HL-60/S4 treated with phorbol 12-myristate 13-acetate at 8.2 ng/mL for 4 days and 3 days (cell line): ENCODE results near the gene PRRG2.

ENCODE experiments used
- in situ Hi-C: fragments of 300-500 bp; cut with MboI; formaldehyde crosslinking; loops from 2 replicates; pipeline ENCODE4 v1.15.0; 2022; ENCODE audit warnings: low sequenced_read_pairs

PRRG2 gene

GRCh38 chr19:49585023-49585422, 3.9 kb downstream of the PRRG2 start:
- in situ Hi-C loops, result no loop called here

DNA sequence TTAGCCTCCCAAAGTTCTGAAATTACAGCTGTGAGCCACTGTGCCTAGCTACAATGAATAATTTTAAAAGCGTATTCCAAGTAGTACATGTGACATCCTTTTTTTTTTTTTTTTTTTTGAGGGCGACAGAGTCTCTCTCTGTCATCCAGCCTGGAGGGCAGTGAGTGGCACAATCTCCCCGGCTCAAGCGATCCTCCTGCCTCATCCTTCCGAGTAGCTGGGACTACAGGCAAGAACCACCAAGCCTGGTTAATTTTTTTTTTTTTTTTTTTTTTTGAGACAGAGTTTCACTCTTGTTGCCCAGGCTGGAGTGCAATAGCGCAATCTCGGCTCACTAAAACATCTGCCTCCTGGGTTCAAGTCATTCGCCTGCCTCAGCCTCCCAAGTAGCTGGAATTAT, 6.1 kb downstream of the PRRG2 start:
- in situ Hi-C loops, result no loop called here

GRCh38 chr19:49588365-49589122, 7.4 kb downstream of the PRRG2 start:
- in situ Hi-C loops, result no loop called here

- in situ Hi-C loops, result no loop called here
Measured at GRCh38 chr19:49589502-49589905, 8.4 kb downstream of the PRRG2 start.

GRCh38 chr19:49590071-49590970, 9.2 kb downstream of the PRRG2 start:
- in situ Hi-C loops, result no loop called here

DNA sequence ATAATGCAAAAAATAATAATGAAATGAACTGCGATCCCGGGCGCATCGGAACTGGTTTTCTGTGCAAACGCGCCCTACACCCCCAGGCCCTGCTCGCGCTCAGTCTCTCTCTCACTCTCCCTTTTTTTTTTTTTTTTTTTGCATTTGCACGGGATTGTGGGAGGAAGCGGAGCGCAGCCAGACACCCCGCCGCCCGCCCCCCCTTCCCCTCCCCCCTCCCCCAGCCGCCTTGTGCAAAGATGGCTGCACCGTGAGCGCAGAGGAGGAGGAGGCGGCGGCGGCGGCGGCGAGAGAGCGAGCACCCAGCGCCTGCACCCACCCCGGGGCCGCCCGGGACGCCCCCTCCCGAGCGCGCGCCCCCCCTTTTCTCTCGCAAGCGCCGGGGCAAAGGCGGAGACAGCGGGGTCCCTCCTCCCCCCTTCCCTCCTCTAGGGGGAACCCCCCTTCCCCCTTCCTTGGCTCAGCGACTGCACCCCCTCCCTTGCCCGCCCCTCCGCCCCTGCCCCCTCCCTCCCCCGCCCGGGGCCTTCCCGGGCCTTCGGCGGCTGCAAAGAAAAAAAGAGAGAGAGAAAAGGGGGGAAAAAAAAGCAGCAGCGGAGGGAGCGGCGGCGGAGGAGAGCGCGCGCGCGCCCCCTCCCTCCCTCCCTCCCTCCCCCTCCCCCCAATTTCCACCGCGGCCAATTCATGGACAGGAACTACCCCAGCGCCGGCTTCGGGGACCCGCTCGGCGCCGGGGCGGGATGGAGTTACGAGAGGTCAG, 10.0 kb downstream of the PRRG2 start, which contains the start of gene PRR12:
Gene PRR12, plus strand, starts transcription at position 212 of the 760 bp plus-strand sequence. Its CDS starts 473 bp downstream, at position 685.
- in situ Hi-C loops, result no loop called here

DNA sequence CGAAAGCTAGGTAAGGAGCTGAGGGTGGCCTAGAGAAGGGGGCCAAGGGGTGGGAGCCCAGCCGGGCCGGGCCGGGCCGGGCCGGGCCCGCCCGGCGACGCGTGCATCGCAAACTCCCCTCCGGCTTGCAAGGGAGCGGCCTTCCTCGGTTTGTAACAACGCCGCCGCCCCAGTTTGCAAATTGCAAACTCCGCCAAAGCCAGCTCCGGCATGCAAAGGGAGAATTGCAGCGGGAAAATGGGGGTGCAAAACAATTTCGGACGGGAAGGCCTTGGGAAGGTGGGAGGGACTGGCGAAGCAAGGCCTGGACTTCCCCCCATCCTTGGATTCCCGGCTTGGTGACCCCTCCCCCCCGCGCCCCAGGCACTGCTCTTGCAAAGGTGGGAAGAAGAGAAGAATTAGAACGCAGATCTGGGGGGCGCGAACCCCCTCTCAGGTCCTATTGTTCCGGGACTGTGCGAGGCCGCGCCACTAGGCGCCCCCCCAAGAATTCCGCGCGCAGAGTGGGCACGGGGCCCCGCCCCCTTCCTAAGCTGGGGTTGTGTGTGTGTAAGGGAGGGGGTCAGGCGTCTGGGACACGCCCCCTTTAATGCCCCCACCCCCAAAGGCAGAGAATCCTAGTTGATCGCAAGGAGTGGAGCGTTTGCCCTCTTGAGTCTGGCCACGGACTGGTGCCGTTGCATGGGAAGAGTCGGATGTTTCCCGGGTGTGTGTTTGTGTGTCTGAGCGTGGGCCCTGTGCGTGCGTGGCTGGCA, 10.8 kb downstream of the PRRG2 start:
- in situ Hi-C loops, result no loop called here

- in situ Hi-C loops, result no loop called here
Measured at GRCh38 chr19:49592486-49593232, 11.5 kb downstream of the PRRG2 start.

GRCh38 chr19:49593233-49594113, 12.4 kb downstream of the PRRG2 start:
- in situ Hi-C loops, result no loop called here

DNA sequence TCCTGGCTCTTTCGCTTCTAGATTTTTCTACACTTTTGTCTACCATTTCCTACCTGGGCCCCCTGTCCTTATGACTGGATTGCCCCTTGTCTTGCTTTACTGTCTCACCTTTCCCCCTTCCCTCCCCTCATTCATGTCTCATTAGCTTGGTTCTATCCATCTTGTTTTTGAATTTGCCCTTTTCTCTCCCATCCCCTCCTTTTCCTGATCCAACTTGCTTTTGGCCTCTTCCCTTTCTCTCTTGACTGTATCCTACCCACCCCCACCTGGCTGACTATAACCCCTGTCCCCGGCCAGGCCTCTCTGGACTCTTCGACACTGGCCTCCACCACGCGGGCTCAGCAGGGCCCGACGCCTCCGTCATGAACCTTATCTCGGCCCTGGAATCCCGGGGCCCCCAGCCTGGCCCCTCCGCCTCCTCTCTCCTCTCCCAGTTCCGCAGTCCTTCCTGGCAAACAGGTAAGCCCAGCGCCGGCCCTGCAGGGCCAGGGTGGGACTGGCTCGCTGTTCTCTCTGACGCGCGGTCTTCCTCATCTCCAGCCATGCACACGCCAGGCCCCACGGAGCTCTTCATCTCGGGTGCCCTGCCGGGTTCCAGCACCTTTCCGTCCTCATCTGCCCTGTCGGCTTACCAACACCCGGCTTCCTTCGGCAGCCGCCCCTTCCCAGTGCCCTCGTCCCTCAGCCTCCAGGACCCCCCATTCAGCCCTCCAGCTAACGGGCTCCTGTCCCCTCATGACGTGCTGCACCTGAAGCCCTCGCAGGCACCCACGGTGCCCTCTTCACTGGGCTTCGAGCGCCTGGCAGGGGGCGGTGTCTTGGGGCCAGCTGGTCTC, 13.3 kb downstream of the PRRG2 start:
- in situ Hi-C loops, result no loop called here

DNA sequence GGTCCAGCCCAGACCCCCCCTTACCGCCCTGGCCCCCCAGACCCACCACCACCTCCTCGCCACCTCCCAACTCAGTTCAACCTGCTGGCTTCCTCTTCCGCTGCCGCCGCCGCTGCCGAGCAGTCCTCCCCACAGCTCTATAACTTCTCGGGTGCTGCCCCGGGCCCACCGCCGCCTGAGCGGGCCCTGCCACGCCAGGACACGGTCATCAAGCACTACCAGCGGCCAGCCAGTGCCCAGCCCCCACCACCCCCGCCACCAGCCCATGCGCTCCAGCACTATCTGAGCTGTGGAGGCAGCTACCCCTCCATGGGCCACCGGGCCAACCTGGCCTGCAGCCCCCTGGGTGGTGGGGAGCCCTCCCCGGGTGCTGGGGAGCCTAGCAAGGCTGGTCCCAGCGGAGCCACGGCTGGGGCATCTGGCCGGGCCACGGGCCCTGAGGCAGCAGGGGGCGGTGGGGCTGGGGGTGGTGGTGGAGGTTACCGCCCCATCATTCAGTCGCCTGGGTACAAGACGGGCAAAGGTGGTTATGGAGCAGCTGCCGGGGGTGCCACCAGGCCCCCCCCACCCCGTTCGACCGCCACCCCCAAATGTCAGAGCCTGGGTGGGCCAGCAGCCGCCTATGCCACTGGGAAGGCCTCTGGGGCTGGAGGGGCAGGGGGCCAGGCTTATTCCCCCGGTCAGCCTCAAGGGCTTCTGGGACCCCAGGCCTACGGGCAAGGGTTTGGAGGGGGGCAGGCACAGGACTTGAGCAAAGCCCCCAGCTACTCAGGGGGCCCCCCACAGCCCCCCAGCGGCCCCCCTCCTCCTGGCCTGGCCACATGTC, 14.1 kb downstream of the PRRG2 start:
- in situ Hi-C loops, result no loop called here

DNA sequence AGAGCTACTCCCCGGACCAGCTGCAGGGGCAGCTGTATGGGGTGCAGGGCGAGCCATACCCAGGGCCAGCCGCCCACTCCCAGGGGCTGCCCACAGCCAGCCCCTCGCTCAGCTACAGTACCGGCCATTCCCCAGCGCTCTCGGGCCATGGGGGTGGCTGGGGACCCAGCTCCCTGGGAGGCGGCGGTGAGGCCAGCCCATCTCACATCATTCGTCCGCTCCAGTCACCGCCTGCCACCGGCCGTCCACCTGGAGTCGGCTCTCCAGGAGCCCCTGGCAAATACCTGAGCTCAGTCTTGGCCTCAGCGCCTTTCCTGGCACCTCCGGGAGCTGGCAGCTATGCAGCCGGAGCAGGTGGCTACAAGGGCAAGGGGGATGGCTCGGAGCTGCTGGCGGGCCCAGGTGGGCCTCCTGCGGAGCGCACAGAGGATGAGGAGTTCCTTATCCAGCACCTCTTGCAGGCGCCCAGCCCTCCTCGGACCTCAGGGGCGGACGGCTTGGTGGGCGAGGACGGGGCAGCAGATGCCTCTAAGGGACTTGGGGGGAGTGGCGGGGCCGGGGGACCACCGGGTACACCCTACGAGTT, 14.8 kb downstream of the PRRG2 start:
- in situ Hi-C loops, result no loop called here

GRCh38 chr19:49596407-49596806, 15.3 kb downstream of the PRRG2 start:
- in situ Hi-C loops, result no loop called here

GRCh38 chr19:49596954-49597702, 16.0 kb downstream of the PRRG2 start:
- in situ Hi-C loops, result no loop called here

GRCh38 chr19:49597703-49597974, 16.5 kb downstream of the PRRG2 start:
- in situ Hi-C loops, result no loop called here
